Stimulated activated CD4-positive, alpha-beta T cell treated with anti-CD3 and anti-CD28 coated beads, Interleukin-2, amount 100 ng/mL, for 24 hours (primary cell): ENCODE results near the gene AGAP1.

Experiments
- DNase-seq, 2 donors: peaks; one replicate each; pipeline ENCODE4 v3.0.0-alpha.2; 2020

AGAP1 gene

DNA sequence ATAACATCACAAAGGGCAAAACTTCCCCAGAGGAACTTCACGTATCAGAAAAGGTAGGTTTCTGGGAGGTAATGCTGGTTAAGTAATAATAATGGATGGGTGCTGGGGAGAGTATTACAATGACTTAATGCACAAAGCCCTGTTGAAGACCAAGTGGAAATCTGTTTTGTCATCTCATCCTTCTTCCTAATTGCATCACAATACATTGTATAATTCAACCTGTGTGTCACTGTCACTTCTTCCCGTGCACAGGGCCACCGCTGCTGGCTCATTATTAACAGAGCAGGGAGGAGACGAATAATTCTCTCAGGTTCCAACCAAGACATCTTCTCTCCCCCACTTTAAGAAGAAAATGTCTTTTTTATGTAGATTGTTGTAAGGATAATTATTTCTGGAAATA, 290.9 kb downstream of the AGAP1 start:
- no peak for DNase-seq

DNA sequence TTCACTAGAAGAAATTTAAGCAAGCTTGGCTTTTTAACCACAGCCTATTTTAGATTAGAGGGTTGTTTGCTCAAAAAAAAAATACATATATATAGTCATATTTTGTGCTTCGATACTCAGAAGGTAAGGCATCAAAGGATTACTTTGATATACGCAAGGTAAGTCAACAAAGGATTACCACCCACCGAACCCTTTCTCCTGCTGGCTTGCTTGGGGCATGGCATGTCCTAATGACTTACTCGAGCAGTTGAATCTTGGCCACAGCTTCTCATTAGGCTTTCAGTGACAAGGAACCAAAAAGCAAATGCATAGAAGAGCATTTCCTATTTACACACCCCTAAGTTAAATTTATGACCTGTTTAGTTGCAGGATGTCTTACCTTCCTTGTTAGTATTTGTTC, 295.7 kb downstream of the AGAP1 start:
- no peak for DNase-seq

DNA sequence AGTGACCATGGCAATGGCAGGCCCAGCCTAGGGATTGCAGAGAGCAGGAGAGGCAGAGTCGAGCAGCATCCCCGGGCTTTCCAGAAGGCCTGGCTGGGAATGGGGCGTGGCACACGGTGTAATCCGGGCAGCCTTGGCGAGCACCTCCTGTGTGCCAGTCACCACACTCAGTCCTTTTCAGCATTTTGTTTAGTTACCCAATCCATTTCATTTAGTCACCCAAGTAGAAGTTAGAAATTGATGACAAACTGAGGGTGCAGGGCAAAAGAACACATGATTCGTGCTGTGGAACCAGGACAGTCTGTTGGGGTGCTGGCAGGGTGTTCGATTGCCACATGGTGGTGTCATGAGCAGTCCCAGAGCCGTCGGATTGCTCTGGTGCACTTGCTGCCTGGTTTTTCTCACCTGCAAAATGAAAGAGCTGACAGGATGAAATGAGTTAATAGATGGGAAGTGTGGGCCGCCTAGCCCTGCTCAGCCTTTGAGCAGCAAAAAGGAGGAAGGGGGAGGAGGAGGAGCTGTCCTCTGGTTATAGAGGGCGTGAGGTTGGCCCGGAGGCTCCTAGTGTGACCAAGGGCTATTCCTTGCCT, 299.4 kb downstream of the AGAP1 start:
- DNase-seq: no peak

DNA sequence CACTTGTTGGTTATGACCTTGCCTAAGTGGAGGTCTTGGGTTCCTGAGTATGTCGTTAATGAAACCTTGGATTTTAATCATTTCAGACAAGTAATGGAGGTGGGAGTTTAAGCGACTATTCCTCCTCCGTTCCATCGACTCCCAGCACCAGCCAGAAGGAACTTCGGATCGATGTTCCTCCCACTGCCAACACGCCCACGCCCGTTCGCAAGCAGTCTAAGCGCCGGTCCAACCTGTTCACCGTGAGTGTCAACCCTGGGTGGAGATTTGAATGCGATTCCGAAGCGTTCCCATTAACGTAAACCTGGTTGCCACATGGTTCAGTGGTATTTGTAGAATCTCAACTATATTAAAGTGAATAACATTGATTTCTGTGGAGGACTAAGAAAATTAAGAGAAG, 305.4 kb downstream of the AGAP1 start:
- no peak for DNase-seq

DNA sequence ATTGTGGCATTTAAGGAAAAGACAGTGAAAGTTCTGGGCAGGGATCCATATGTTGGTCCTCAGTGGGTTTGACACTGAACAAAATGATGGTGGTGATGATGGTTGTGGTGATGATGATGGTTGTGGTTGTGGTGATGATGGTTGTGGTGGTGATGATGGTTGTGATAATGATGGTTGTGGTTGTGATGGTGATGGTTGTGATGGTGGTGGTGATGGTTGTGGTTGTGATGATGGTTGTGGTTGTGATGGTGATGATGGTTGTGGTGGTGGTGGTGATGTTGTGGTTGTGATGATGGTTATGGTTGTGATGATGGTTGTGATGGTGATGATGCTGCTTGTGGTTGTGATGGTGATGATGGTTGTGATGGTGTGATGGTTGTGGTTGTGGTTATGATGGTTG, 308.7 kb downstream of the AGAP1 start:
- DNase-seq: no peak

DNA sequence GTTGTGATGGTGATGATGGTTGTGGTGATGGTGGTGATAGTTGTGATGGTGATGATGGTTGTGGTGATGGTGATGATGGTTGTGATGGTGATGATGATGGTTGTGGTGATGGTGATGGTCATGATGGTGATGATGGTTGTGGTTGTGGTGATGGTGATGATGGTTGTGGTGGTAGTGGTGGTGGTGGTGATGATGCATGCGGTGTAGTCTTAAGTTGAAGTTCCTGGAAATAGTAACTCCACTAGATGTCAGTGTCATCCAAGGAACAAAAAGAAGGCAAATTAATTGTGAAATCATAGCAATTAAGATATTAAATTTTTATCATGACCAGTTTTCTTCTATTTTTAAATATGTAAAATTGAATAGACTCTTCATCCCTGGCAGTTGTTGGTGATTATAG, 309.2 kb downstream of the AGAP1 start:
- DNase-seq: no peak

- DNase-seq: no peak
Measured at GRCh38 chr2:235804676-235805075, 310.8 kb downstream of the AGAP1 start.

DNA sequence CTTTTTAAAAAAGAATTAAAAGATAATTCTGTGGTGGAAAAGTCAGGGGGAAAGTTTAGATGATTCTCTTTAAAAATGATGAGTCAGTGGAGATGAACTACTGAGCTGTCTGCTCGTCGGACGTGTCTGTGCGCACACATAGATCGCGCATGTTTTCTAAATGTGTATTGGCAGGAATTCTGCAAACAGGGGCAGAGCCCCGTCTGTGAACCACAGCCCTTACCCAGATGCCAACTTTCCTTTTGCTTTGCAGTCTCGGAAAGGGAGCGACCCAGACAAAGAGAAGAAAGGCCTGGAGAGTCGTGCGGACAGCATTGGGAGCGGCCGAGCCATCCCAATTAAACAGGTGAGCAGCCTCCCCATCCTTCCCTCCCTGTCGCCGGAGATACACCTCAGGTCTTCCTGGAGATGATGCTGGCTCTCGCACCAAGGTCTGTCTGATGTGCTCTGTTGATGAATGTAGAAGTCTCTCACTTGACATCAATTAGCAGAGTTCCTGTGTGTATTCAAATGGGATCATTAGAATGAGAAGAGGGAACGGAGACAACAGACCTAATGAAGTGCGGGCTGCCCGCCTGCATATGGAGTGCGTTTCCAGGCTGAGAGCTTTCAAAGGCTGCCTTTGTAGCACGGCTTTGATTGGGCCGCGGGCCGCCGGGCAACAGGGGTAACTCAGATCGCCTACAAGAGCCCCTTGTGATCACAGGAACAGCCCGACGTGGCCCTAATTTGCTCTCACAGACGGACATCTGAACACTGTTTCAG, 313.3 kb downstream of the AGAP1 start:
- DNase-seq: no peak

DNA sequence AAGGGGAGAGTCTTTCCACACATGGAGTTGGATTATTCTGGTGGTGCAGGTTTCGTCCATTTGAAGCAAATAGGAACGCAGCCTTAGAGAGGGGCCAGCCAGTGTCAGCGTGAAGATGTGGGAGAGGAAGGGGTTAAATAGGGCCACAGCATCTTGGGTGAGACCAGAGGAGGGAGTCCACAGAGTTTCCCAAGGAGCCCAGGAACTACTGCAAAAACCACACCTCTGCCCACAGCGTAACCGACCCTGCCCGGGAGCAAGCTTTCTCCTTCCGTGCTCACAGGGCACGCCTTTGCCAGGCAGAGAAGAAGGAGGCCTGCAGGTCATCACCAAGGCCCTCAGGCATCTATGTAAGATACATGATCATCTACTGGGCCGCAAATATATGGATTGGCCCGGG, 314.5 kb downstream of the AGAP1 start:
- no peak for DNase-seq

- DNase-seq: no peak
Measured at GRCh38 chr2:235810252-235810651, 316.4 kb downstream of the AGAP1 start.

GRCh38 chr2:235810846-235811245, 317.0 kb downstream of the AGAP1 start:
- DNase-seq: no peak

- DNase-seq: no peak
Measured at GRCh38 chr2:235811446-235812184, 317.8 kb downstream of the AGAP1 start.

- no peak for DNase-seq
Measured at GRCh38 chr2:235812185-235812665, 318.4 kb downstream of the AGAP1 start.

GRCh38 chr2:235813398-235813797, 319.6 kb downstream of the AGAP1 start:
- no peak for DNase-seq

- DNase-seq: no peak
Measured at GRCh38 chr2:235820571-235820970, 326.7 kb downstream of the AGAP1 start.

DNA sequence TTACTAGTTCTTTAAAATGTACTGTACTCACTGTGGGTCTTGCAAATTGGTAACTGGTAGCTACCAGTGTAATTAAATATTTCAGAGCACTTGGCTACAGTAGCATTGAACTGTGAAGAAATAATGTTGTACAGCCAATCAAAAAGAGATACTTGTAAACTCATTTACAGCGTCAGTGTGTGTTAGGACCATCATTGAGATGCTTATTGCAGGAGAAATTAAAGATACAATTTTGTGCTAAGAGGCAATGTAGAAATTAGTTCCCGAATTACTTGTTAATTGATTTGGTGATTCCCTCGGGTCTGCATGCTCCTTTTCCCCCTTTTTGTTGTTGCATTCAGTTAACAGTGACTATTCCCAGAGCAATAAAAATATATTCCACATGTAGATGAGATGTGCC, 330.5 kb downstream of the AGAP1 start:
- DNase-seq: no peak

- DNase-seq: no peak
Measured at GRCh38 chr2:235825946-235826345, 332.1 kb downstream of the AGAP1 start.

GRCh38 chr2:235826826-235827225, 333.0 kb downstream of the AGAP1 start:
- no peak for DNase-seq

DNA sequence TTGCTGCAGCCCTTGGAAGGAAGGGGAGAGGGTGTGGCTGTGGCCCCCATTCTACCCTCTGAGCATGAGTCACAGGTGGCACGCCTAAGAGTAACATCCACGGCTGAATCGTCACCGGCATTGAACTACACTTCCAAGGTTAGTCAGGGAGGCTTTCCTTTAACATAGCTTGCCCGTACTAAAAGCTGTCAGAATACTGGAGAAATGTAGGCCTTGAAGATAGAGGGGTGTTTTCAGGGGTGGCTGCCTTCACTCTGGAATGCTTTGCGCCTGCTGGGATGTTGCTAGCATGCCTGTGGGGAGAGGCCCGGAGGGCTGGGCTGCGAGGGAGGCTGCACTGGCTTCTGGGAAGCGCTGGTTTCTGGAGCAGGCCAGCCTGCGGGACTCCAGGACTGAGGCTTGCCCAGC, 333.7 kb downstream of the AGAP1 start:
- no peak for DNase-seq

- no peak for DNase-seq
Measured at GRCh38 chr2:235829726-235830125, 335.9 kb downstream of the AGAP1 start.

DNA sequence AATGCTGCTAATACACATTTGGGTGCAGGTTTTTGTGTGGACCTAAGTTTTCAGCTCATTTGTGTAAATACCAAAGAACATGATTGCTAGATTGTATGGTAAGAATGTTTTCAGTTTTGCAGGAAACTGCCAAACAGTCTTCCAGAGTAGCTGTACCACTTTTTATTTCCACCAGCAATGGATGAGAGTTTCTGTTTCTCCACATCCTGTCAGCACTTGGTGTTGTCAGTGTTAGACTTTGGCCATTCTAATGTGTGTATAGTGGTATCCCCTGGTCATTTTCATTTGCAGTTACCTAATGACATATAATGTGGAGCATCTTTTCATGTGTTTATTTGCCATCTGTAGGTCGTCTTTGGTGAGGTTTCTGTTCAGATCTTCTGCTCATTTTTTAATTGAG, 337.9 kb downstream of the AGAP1 start:
- DNase-seq: no peak

DNA sequence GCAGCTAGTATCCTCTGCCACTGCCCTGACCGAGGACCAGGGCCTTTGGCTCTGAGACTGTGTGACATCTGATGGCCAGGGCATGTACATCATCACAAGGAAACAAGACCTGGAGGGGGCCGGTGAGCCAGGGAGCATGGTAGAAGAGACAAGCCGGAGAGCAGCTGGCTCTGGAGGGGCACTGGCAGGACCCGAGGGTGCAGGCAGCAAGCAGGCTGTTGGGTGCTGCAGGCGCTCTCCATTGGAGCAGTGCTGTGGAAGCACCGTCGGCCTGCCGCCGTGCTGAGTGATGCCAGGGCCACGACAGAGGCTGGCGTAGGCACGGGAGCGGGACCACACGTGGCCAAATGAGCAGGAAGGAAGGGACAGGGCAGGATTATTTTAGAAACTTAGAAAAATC, 339.1 kb downstream of the AGAP1 start:
- no peak for DNase-seq

- DNase-seq: no peak
Measured at GRCh38 chr2:235833971-235834620, 340.3 kb downstream of the AGAP1 start.

DNA sequence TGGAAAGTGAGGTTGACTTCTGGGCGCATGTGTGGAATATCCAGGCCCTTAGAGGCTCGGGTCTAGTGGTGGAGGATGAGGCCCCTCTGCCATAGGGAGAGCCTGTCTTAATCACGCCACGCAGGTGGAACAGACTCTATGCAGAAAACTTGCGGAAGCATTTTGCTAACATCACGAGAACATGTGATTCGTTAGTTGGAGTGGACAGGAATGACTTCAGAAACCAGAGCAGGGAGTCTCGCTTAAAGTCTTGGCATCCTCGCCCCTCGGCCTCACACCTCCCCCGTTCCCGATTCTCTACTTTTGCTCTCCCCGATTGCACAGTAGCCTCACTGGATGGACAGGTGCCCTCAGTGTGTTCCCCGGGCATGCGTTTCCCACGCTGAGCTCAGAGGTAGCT, 340.9 kb downstream of the AGAP1 start:
- DNase-seq: no peak
